WTC11 (cell line): Measurements from ENCODE around the gene CENPF. TPM values are rescaled to one million over a fixed set of nuclear protein-coding genes. Genes with fewer than 3 reads are reported as not detected.
"Not testable (repeated sequence)": the region's sequence is repeated elsewhere in the genome, so short reads cannot be mapped to it uniquely, and the experiment has no call there.

Source experiments
- ATAC-seq: fragments of 200-7000 bp; cut with Tn5 transposase; 2 replicates; pipeline ENCODE4 v1.10.0; 2021; ENCODE audit warnings: mild to moderate bottlenecking, moderate library complexity
- CTCF ChIA-PET: fragments of 300-600 bp; sonication (Branson Sonifier 250); formaldehyde crosslinking; loops from one replicate; lab custom pipeline; 2021; ENCODE audit warnings: antibody characterized with exemption; lab: Charles Lee
- POLR2A ChIA-PET: fragments of 350-600 bp; sonication (Branson Sonifier 250); formaldehyde crosslinking; loops from one replicate; lab custom pipeline; 2021; ENCODE audit warnings: antibody characterized with exemption; lab: Charles Lee
- DNase-seq: peaks from one replicate; pipeline ENCODE4 v3.0.0; 2021; ENCODE audit warnings: low spot score
- H3K27ac Mint-ChIP-seq: 2 replicates; pipeline ENCODE4 v1.8.0; 2021; ENCODE audit warnings: mixed read lengths
- H3K27me3 Mint-ChIP-seq: 2 replicates; pipeline ENCODE4 v1.8.0; 2021; ENCODE audit warnings: low read depth, mild to moderate bottlenecking, moderate library complexity, mixed read lengths
- H3K36me3 Mint-ChIP-seq: 2 replicates; pipeline ENCODE4 v1.8.0; 2021; ENCODE audit warnings: mixed read lengths
- H3K4me1 Mint-ChIP-seq: 2 replicates; pipeline ENCODE4 v1.8.0; 2022; ENCODE audit warnings: mixed read lengths
- H3K4me3 Mint-ChIP-seq: 2 replicates; pipeline ENCODE4 v1.8.0; 2021; ENCODE audit warnings: mild to moderate bottlenecking, moderate library complexity, mixed read lengths
- H3K9me3 Mint-ChIP-seq: 2 replicates; pipeline ENCODE4 v1.8.0; 2021; ENCODE audit warnings: mixed read lengths
- CBFB ChIP-seq: sonication (generic); formaldehyde crosslinking; IDR thresholded peaks from 2 replicates; pipeline ENCODE4 v1.8.1; 2022; ENCODE audit warnings: mild to moderate bottlenecking, low read depth, missing genetic modification reagents
- ESRRA ChIP-seq: sonication (generic); formaldehyde crosslinking; IDR thresholded peaks from 2 replicates; pipeline ENCODE4 v1.8.1; 2022; ENCODE audit warnings: mild to moderate bottlenecking, missing genetic modification reagents, borderline replicate concordance
- IRF2 ChIP-seq: sonication (generic); formaldehyde crosslinking; IDR thresholded peaks from 2 replicates; pipeline ENCODE4 v1.8.0; 2022; ENCODE audit warnings: low read depth, missing genetic modification reagents, borderline replicate concordance
- JAZF1 ChIP-seq: fragments of 250-450 bp; sonication (Bioruptor Pico); IDR thresholded peaks from 2 replicates; pipeline ENCODE4 v1.9.0; 2021; ENCODE audit warnings: moderate library complexity, mild to moderate bottlenecking, inconsistent platforms
- KAT7 ChIP-seq: sonication (generic); formaldehyde crosslinking; IDR thresholded peaks from 2 replicates; pipeline ENCODE4 v1.8.1; 2023; ENCODE audit warnings: missing genetic modification reagents, mild to moderate bottlenecking, borderline replicate concordance
- NFE2L1 ChIP-seq: sonication (generic); formaldehyde crosslinking; IDR thresholded peaks from 2 replicates; pipeline ENCODE4 v1.8.1; 2023; ENCODE audit warnings: missing genetic modification reagents
- NFYB ChIP-seq: sonication (generic); formaldehyde crosslinking; conservative IDR thresholded peaks from 2 replicates; pipeline ENCODE4 v1.8.0; 2022; ENCODE audit warnings: low read depth, missing genetic modification reagents
- NR1H2 ChIP-seq: sonication (generic); formaldehyde crosslinking; IDR thresholded peaks from 2 replicates; pipeline ENCODE4 v1.9.0; 2021; ENCODE audit warnings: mild to moderate bottlenecking, moderate library complexity, missing genetic modification reagents
- SP1 ChIP-seq: sonication (generic); formaldehyde crosslinking; conservative IDR thresholded peaks from 2 replicates; pipeline ENCODE4 v1.8.1; 2022; ENCODE audit warnings: missing genetic modification reagents
- TP53 ChIP-seq: sonication (generic); formaldehyde crosslinking; IDR thresholded peaks from 2 replicates; pipeline ENCODE4 v1.8.1; 2023; ENCODE audit warnings: mild to moderate bottlenecking, missing genetic modification reagents
- total RNA-seq: library from RNA; stranded (reverse); gene quantifications from 3 replicates; pipeline ENCODE4 v1.2.3, GENCODE V29; 2021
- TF ChIP-seq, protein P1 (sequence below): sonication (generic); formaldehyde crosslinking; IDR thresholded peaks from 2 replicates; pipeline ENCODE4 v1.8.0; 2022; ENCODE audit warnings: mild to moderate bottlenecking, missing genetic modification reagents
- TF ChIP-seq, protein P2 (sequence below): fragments of 250-450 bp; sonication (Bioruptor Pico); IDR thresholded peaks from 2 replicates; pipeline ENCODE4 v2.1.2; 2022; ENCODE audit warnings: mild to moderate bottlenecking, moderate library complexity
- TF ChIP-seq, protein P3 (sequence below): sonication (generic); formaldehyde crosslinking; IDR thresholded peaks from 2 replicates; pipeline ENCODE4 v1.8.0; 2022; ENCODE audit warnings: missing genetic modification reagents

The CENPF gene
- total RNA-seq, 1 experiment from 2014 or later, result 166 TPM

- DNase-seq (no peak), ATAC-seq (no peak)
- Mint-ChIP-seq H3K27me3 (peaks cover 2% of the 10 kb centered on the region; the same call in 1 of the 2 replicates), H3K36me3 (peaks cover 28% of the 10 kb centered on the region), H3K4me3 (no peak overlapping the region), H3K27ac (no peak overlapping the region), H3K4me1 (no peaks in the 10 kb centered on the region), H3K9me3 (peaks cover 34% of the 10 kb centered on the region)
- ChIA-PET POLR2A (no interaction called here), CTCF (interaction anchor here (1.0 kb wide), 1 partner anchor 241 kb away, joined by 8 read pairs; no protein-coding TSS in a partner anchor)
- TF ChIP-seq SP1 (CRISPR knock-in tag) (no peak), NFYB (CRISPR knock-in tag) (no peak)
- TF ChIP-seq, protein P1, sequence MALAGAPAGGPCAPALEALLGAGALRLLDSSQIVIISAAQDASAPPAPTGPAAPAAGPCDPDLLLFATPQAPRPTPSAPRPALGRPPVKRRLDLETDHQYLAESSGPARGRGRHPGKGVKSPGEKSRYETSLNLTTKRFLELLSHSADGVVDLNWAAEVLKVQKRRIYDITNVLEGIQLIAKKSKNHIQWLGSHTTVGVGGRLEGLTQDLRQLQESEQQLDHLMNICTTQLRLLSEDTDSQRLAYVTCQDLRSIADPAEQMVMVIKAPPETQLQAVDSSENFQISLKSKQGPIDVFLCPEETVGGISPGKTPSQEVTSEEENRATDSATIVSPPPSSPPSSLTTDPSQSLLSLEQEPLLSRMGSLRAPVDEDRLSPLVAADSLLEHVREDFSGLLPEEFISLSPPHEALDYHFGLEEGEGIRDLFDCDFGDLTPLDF (CRISPR knock-in tag), result no peak
- TF ChIP-seq, protein P2, sequence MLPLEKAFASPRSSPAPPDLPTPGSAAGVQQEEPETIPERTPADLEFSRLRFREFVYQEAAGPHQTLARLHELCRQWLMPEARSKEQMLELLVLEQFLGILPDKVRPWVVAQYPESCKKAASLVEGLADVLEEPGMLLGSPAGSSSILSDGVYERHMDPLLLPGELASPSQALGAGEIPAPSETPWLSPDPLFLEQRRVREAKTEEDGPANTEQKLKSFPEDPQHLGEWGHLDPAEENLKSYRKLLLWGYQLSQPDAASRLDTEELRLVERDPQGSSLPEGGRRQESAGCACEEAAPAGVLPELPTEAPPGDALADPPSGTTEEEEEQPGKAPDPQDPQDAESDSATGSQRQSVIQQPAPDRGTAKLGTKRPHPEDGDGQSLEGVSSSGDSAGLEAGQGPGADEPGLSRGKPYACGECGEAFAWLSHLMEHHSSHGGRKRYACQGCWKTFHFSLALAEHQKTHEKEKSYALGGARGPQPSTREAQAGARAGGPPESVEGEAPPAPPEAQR (CRISPR knock-in tag), result no peak
These were observed 29.3 kb upstream of the CENPF start for GRCh38 chr1:214573386-214574318.

DNA sequence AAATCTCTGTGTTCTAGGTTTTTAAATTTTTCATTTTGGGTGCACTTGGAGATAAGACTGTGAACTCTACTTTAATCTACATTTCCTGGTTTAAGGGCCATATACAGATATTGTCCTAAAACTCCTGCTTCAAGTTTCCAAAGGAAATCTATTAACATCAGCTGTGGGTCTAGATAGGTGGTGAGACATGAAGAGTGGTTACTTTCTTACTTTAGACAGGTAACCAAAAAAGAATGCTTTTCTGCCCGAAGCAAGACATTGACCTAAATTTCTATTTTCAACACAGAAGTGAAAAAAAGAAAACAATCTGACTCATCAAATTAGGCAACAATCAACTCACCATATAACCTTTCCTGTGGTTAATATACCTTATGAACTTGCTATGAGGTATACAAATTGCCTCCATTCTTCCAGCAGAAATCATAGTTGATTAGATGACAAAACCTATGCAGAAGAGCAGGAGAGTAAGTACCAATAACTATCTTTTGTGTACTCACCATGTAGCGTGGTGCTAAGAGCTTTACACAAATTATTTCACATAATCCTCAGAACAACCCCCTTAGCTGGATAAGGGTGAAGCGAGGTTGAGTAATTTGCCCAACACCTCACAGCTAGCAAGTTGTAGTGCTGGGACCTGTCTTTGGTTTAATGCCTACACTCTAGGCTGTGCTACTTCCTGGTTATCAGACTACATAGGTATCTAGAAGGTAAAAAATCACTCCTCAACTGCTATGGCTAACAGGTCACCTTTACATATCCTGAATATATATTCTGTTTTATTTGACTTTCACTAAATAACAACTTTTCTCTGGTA is 28.2 kb upstream of the CENPF start:
- Mint-ChIP-seq H3K27ac (no peak overlapping the region), H3K4me3 (no peak overlapping the region), H3K4me1 (no peaks in the 10 kb centered on the region), H3K36me3 (peaks cover 28% of the 10 kb centered on the region), H3K9me3 (peaks cover 34% of the 10 kb centered on the region), H3K27me3 (peaks cover 2% of the 10 kb centered on the region; the same call in 1 of the 2 replicates)
- ATAC-seq, result no peak
- ChIA-PET POLR2A (interaction anchor here (0.5 kb wide), 1 partner anchor 25 kb away, joined by 5 read pairs; no protein-coding TSS in a partner anchor), CTCF (interaction anchor here (1.0 to 1.1 kb wide), 2 partner anchors 9 to 242 kb away, joined by 3 to 8 read pairs; no protein-coding TSS in a partner anchor)
- no peak for DNase-seq
- no peak for TF ChIP-seq TP53 (CRISPR knock-in tag)
- TF ChIP-seq NFE2L1 (CRISPR knock-in tag), result no peak
- no peak for TF ChIP-seq CBFB (CRISPR knock-in tag)
- TF ChIP-seq ESRRA (CRISPR knock-in tag), result no peak
- no peak for TF ChIP-seq KAT7
- TF ChIP-seq NR1H2 (CRISPR knock-in tag), result no peak
- no peak for TF ChIP-seq IRF2 (CRISPR knock-in tag)
- TF ChIP-seq, protein P1 (CRISPR knock-in tag), result no peak
- no peak for TF ChIP-seq JAZF1
- TF ChIP-seq, protein P3, sequence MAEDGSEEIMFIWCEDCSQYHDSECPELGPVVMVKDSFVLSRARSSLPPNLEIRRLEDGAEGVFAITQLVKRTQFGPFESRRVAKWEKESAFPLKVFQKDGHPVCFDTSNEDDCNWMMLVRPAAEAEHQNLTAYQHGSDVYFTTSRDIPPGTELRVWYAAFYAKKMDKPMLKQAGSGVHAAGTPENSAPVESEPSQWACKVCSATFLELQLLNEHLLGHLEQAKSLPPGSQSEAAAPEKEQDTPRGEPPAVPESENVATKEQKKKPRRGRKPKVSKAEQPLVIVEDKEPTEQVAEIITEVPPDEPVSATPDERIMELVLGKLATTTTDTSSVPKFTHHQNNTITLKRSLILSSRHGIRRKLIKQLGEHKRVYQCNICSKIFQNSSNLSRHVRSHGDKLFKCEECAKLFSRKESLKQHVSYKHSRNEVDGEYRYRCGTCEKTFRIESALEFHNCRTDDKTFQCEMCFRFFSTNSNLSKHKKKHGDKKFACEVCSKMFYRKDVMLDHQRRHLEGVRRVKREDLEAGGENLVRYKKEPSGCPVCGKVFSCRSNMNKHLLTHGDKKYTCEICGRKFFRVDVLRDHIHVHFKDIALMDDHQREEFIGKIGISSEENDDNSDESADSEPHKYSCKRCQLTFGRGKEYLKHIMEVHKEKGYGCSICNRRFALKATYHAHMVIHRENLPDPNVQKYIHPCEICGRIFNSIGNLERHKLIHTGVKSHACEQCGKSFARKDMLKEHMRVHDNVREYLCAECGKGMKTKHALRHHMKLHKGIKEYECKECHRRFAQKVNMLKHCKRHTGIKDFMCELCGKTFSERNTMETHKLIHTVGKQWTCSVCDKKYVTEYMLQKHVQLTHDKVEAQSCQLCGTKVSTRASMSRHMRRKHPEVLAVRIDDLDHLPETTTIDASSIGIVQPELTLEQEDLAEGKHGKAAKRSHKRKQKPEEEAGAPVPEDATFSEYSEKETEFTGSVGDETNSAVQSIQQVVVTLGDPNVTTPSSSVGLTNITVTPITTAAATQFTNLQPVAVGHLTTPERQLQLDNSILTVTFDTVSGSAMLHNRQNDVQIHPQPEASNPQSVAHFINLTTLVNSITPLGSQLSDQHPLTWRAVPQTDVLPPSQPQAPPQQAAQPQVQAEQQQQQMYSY (CRISPR knock-in tag), result no peak

- DNase-seq, POLR2A ChIA-PET, ATAC-seq, H3K27me3 Mint-ChIP-seq, H3K27ac Mint-ChIP-seq, H3K4me1 Mint-ChIP-seq, CTCF ChIA-PET, H3K4me3 Mint-ChIP-seq: not testable (repeated sequence)
- peaks cover 34% of the 10 kb centered on the region for H3K9me3 Mint-ChIP-seq
- H3K36me3 Mint-ChIP-seq, result peaks cover 28% of the 10 kb centered on the region
These were observed 26.9 kb upstream of the CENPF start for GRCh38 chr1:214576120-214576519.
